H1 (cell line): Measurements from ENCODE around the gene DNASE1L1. TPM values are rescaled to one million over a fixed set of nuclear protein-coding genes. Genes with fewer than 3 reads are reported as not detected.

Experiments used
- CBX5 ChIP-seq: fragments of 300-800, 300-1000 bp; sonication (generic); IDR thresholded peaks from 2 replicates; pipeline ENCODE4 v1.7.1; 2016; ENCODE audit warnings: antibody characterized with exemption, low read length, low read depth
- CHD1 ChIP-seq: IDR thresholded peaks from 2 replicates; pipeline ENCODE4 v1.6.1; 2012; ENCODE audit warnings: low read depth, low read length, improper control_type of control experiment
- GABPA ChIP-seq: IDR thresholded peaks from 2 replicates; pipeline ENCODE4 v1.6.1; 2011; ENCODE audit warnings: mild to moderate bottlenecking, low read length, moderate library complexity, borderline replicate concordance; ENCODE audit not compliant: insufficient read depth
- JUND ChIP-seq: IDR thresholded peaks from 2 replicates; pipeline ENCODE4 v1.6.1; 2011; ENCODE audit warnings: mild to moderate bottlenecking, improper control_type of control experiment, low read length
- POLR2A ChIP-seq, 2 experiments: IDR thresholded peaks; 1 replicate in 1 of 2; 2 replicates in 1 of 2; pipeline ENCODE4 v1.6.1; 2011; ENCODE audit warnings: low read depth in 2 of 2, low read length in 2 of 2, mild to moderate bottlenecking in 2 of 2; ENCODE audit errors: control extremely low read depth in 1 of 2
- SAP30 ChIP-seq: fragments of 300-600 bp; sonication (generic); IDR thresholded peaks from 2 replicates; pipeline ENCODE4 v1.7.1; 2012; ENCODE audit warnings: low read length, moderate library complexity, mild to moderate bottlenecking, inconsistent platforms; ENCODE audit not compliant: insufficient read depth, insufficient replicate concordance
- SP1 ChIP-seq: IDR thresholded peaks from 2 replicates; pipeline ENCODE4 v1.6.1; 2011; ENCODE audit warnings: low read depth, low read length
- TEAD4 ChIP-seq: IDR thresholded peaks from 2 replicates; pipeline ENCODE4 v1.6.1; 2012; ENCODE audit warnings: low read depth, low read length, inconsistent platforms, mixed read lengths
- polyA plus RNA-seq, 7 experiments: library from polyadenylated mRNA; depleted of rRNA in 3 of 7; stranded (reverse) in 5 of 7; unstranded in 2 of 7; fragments of >200 nt in 5 of 7; fragments of 200-250 nt in 2 of 7; gene quantifications; 1 replicate in 5 of 7; 2 replicates in 1 of 7; 4 replicates in 1 of 7; pipeline versions ENCODE4 v1.2.1 to v1.2.3, GENCODE V29; 2011 to 2013; ENCODE audit warnings: missing spikeins in 2 of 7, mixed read lengths in 2 of 7
- total RNA-seq: library from RNA; stranded (reverse); fragmentation: NEBNext Ultra II Directional; extraction: Animal tissue kit (Norgen Biotek cat#: 25700); gene quantifications from 2 replicates; pipeline ENCODE4 v1.2.1, GENCODE V29; 2021
- TF ChIP-seq, protein P1 (sequence below): fragments of 300-600 bp; sonication (generic); IDR thresholded peaks from 2 replicates; pipeline ENCODE4 v1.7.1; 2012; ENCODE audit warnings: low read length, moderate library complexity, mild to moderate bottlenecking, inconsistent platforms; ENCODE audit not compliant: insufficient replicate concordance
- TF ChIP-seq, protein P2 (sequence below): IDR thresholded peaks from 2 replicates; pipeline ENCODE4 v1.6.1; 2012; ENCODE audit warnings: inconsistent platforms

DNASE1L1 gene
- total and polyA plus RNA-seq, 2 of the 8 experiments (the other 6 are each of a cell fraction or from before 2014, with no cell fraction given), result 8.7 to 30.0 TPM

DNA sequence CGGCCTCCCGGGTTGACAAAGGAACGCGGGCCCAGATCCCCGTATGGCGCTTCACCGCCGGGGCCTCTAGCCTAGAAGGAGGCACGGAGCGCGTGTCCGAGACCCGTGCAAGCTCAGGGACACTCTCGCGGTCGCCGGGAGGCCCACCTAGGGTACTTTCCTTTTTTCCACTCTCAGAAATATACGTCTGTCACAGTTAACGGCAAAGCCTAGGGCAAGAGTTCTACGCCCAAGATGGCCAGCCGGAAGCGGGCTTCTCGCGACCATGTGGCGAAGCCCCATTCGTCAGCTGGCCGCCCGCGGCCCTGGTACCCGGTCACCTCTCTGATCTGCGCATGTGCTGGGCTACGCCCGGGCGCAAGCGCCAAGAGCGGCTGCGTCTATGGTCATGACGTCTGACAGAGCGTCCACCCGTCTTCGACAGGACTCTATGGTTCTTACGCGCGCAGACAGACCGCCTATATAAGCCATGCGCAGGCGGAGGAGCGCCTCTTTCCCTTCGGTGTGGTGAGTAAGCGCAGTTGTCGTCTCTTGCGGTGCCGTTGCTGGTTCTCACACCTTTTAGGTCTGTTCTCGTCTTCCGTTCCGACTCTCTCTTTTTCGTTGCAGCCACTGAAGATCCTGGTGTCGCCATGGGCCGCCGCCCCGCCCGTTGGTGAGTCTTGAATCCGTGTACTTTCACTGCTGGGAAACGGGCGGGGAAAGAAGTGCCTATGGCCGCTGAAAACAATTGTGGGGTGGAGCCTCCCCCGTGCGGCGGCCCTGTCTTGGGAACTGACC, 11.0 kb downstream of the DNASE1L1 start, which contains the start of gene RPL10 (continued):
- TF ChIP-seq, protein P1, sequence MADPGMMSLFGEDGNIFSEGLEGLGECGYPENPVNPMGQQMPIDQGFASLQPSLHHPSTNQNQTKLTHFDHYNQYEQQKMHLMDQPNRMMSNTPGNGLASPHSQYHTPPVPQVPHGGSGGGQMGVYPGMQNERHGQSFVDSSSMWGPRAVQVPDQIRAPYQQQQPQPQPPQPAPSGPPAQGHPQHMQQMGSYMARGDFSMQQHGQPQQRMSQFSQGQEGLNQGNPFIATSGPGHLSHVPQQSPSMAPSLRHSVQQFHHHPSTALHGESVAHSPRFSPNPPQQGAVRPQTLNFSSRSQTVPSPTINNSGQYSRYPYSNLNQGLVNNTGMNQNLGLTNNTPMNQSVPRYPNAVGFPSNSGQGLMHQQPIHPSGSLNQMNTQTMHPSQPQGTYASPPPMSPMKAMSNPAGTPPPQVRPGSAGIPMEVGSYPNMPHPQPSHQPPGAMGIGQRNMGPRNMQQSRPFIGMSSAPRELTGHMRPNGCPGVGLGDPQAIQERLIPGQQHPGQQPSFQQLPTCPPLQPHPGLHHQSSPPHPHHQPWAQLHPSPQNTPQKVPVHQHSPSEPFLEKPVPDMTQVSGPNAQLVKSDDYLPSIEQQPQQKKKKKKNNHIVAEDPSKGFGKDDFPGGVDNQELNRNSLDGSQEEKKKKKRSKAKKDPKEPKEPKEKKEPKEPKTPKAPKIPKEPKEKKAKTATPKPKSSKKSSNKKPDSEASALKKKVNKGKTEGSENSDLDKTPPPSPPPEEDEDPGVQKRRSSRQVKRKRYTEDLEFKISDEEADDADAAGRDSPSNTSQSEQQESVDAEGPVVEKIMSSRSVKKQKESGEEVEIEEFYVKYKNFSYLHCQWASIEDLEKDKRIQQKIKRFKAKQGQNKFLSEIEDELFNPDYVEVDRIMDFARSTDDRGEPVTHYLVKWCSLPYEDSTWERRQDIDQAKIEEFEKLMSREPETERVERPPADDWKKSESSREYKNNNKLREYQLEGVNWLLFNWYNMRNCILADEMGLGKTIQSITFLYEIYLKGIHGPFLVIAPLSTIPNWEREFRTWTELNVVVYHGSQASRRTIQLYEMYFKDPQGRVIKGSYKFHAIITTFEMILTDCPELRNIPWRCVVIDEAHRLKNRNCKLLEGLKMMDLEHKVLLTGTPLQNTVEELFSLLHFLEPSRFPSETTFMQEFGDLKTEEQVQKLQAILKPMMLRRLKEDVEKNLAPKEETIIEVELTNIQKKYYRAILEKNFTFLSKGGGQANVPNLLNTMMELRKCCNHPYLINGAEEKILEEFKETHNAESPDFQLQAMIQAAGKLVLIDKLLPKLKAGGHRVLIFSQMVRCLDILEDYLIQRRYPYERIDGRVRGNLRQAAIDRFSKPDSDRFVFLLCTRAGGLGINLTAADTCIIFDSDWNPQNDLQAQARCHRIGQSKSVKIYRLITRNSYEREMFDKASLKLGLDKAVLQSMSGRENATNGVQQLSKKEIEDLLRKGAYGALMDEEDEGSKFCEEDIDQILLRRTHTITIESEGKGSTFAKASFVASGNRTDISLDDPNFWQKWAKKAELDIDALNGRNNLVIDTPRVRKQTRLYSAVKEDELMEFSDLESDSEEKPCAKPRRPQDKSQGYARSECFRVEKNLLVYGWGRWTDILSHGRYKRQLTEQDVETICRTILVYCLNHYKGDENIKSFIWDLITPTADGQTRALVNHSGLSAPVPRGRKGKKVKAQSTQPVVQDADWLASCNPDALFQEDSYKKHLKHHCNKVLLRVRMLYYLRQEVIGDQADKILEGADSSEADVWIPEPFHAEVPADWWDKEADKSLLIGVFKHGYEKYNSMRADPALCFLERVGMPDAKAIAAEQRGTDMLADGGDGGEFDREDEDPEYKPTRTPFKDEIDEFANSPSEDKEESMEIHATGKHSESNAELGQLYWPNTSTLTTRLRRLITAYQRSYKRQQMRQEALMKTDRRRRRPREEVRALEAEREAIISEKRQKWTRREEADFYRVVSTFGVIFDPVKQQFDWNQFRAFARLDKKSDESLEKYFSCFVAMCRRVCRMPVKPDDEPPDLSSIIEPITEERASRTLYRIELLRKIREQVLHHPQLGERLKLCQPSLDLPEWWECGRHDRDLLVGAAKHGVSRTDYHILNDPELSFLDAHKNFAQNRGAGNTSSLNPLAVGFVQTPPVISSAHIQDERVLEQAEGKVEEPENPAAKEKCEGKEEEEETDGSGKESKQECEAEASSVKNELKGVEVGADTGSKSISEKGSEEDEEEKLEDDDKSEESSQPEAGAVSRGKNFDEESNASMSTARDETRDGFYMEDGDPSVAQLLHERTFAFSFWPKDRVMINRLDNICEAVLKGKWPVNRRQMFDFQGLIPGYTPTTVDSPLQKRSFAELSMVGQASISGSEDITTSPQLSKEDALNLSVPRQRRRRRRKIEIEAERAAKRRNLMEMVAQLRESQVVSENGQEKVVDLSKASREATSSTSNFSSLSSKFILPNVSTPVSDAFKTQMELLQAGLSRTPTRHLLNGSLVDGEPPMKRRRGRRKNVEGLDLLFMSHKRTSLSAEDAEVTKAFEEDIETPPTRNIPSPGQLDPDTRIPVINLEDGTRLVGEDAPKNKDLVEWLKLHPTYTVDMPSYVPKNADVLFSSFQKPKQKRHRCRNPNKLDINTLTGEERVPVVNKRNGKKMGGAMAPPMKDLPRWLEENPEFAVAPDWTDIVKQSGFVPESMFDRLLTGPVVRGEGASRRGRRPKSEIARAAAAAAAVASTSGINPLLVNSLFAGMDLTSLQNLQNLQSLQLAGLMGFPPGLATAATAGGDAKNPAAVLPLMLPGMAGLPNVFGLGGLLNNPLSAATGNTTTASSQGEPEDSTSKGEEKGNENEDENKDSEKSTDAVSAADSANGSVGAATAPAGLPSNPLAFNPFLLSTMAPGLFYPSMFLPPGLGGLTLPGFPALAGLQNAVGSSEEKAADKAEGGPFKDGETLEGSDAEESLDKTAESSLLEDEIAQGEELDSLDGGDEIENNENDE, result no peak
- TF ChIP-seq TEAD4 (no peak), JUND (no peak), CHD1 (no peak; the same call in 1 of the 2 replicates), SAP30 (no peak), CBX5 (no peak), SP1 (0 out of 2 replicates have a peak, but pooled peaks have one; percentile 55), GABPA (no peak), POLR2A (IDR thresholded peaks at IDR 0.05; ENCODE audit: control extremely low read depth in 1 of 2, low read depth in 2 of 2, low read length in 2 of 2) (peak in 1 of 2 experiments; percentile 99; a peak in 2 of 3 replicates)
- TF ChIP-seq, protein P2, sequence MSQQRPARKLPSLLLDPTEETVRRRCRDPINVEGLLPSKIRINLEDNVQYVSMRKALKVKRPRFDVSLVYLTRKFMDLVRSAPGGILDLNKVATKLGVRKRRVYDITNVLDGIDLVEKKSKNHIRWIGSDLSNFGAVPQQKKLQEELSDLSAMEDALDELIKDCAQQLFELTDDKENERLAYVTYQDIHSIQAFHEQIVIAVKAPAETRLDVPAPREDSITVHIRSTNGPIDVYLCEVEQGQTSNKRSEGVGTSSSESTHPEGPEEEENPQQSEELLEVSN, result peak; percentile 70; the same call in 1 of the 2 replicates
